ENCODE results near the gene TSPAN14. TPM values are rescaled to one million over a fixed set of nuclear protein-coding genes. Genes with fewer than 3 reads are reported as not detected.

The TSPAN14 gene
- total RNA-seq, 1 donor from 2014 or later, result 111 TPM

- H3K4me1 Mint-ChIP-seq (ENCODE audit: unreplicated experiment), result peaks cover 47% of the 10 kb centered on the region
- no peak overlapping the region for H3K4me3 Mint-ChIP-seq
- H3K9me3 Mint-ChIP-seq, result no peaks in the 10 kb centered on the region
- H3K27me3 Mint-ChIP-seq, result no peaks in the 10 kb centered on the region
- TF ChIP-seq CTCF (conservative IDR thresholded peaks at IDR 0.05), result no peak
- no peak overlapping the region for H3K27ac Mint-ChIP-seq
- DNase-seq (ENCODE audit: extremely low spot score, unreplicated experiment), result no peak
- H3K36me3 Mint-ChIP-seq, result peaks cover 25% of the 10 kb centered on the region
Observed at GRCh38 chr10:80487421-80487785, 33.3 kb downstream of the TSPAN14 start.

- H3K9me3 Mint-ChIP-seq, result no peaks in the 10 kb centered on the region
- H3K4me1 Mint-ChIP-seq (ENCODE audit: unreplicated experiment), result peaks cover 47% of the 10 kb centered on the region
- H3K36me3 Mint-ChIP-seq, result peaks cover 28% of the 10 kb centered on the region
- DNase-seq (ENCODE audit: extremely low spot score, unreplicated experiment), result no peak
- TF ChIP-seq CTCF (conservative IDR thresholded peaks at IDR 0.05), result no peak
- H3K4me3 Mint-ChIP-seq, result no peak overlapping the region
- H3K27me3 Mint-ChIP-seq, result no peaks in the 10 kb centered on the region
- H3K27ac Mint-ChIP-seq, result no peak overlapping the region
Observed at GRCh38 chr10:80487791-80488538, 33.9 kb downstream of the TSPAN14 start.

- H3K9me3 Mint-ChIP-seq, result no peaks in the 10 kb centered on the region
- TF ChIP-seq CTCF (conservative IDR thresholded peaks at IDR 0.05), result no peak
- no peak overlapping the region for H3K27ac Mint-ChIP-seq
- no peak overlapping the region for H3K4me3 Mint-ChIP-seq
- DNase-seq (ENCODE audit: extremely low spot score, unreplicated experiment), result no peak
- peaks cover 45% of the 10 kb centered on the region for H3K4me1 Mint-ChIP-seq (ENCODE audit: unreplicated experiment)
- H3K36me3 Mint-ChIP-seq, result peaks cover 32% of the 10 kb centered on the region
- no peaks in the 10 kb centered on the region for H3K27me3 Mint-ChIP-seq
Observed at GRCh38 chr10:80488539-80489066, 34.5 kb downstream of the TSPAN14 start.

- H3K27me3 Mint-ChIP-seq, result no peaks in the 10 kb centered on the region
Observed at GRCh38 chr10:80489371-80490112, 35.4 kb downstream of the TSPAN14 start.

More at GRCh38 chr10:80489371-80490112, 35.4 kb downstream of the TSPAN14 start:
- no peak for TF ChIP-seq CTCF (conservative IDR thresholded peaks at IDR 0.05)
- H3K4me3 Mint-ChIP-seq, result no peak overlapping the region
- no peak for DNase-seq (ENCODE audit: extremely low spot score, unreplicated experiment)
- peaks cover 39% of the 10 kb centered on the region for H3K36me3 Mint-ChIP-seq
- peaks cover 43% of the 10 kb centered on the region for H3K4me1 Mint-ChIP-seq (ENCODE audit: unreplicated experiment)
- H3K9me3 Mint-ChIP-seq, result no peaks in the 10 kb centered on the region
- H3K27ac Mint-ChIP-seq, result no peak overlapping the region

All from type B pancreatic cell (in vitro differentiated cells).